ENCODE measurements around the gene LILRA1. TPM values are rescaled to one million over a fixed set of nuclear protein-coding genes. Genes with fewer than 3 reads are reported as not detected.

The LILRA1 gene
- total and polyA plus RNA-seq, 10 of the 15 experiments (the other 5 are each of a cell fraction or from before 2014, with no cell fraction given): 0.04 TPM; not detected in 9

GRCh38 chr19:54600212-54600611, 6.8 kb downstream of the LILRA1 start (continued):
- TF ChIP-seq CUX1 (IDR thresholded peaks at IDR 0.05; ENCODE audit: insufficient replicate concordance, low read depth, low read length) (no peak), HDAC2 (IDR thresholded peaks at IDR 0.05) (no peak), FOS (IDR thresholded peaks at IDR 0.05; ENCODE audit: borderline replicate concordance, extremely low read depth, insufficient read length) (no peak), SIN3A (IDR thresholded peaks at IDR 0.05; ENCODE audit: low read depth, low read length) (no peak), BMI1 (IDR thresholded peaks at IDR 0.05; ENCODE audit: borderline replicate concordance) (no peak), CEBPZ (IDR thresholded peaks at IDR 0.05; ENCODE audit: low read depth, low read length) (no peak), MAX (IDR thresholded peaks at IDR 0.05; ENCODE audit: low read depth, low read length) (no peak), CHD2 (IDR thresholded peaks at IDR 0.05; ENCODE audit: borderline replicate concordance, low read depth, low read length) (no peak), HSF1 (IDR thresholded peaks at IDR 0.05; ENCODE audit: low read depth, low read length) (no peak), YY1 (IDR thresholded peaks at IDR 0.05; ENCODE audit: low read depth, low read length) (no peak), KDM1A (IDR thresholded peaks at IDR 0.05; ENCODE audit: borderline replicate concordance) (no peak), BCL11A (IDR thresholded peaks at IDR 0.05; ENCODE audit: low read depth, low read length) (no peak), ATF2 (IDR thresholded peaks at IDR 0.05; ENCODE audit: low read length) (no peak), SP1 (IDR thresholded peaks at IDR 0.05; ENCODE audit: low read depth, low read length) (no peak), CBFB (IDR thresholded peaks at IDR 0.05; ENCODE audit: low read depth) (no peak), GATAD2B (conservative IDR thresholded peaks at IDR 0.05; ENCODE audit: low read depth) (no peak), ATF7 (IDR thresholded peaks at IDR 0.05; ENCODE audit: low read depth) (no peak)

Data from GM12878 (cell line).